Hematopoietic multipotent progenitor cell treated with erythropoietin and hydrocortisone succinate and interleukin-3 and kit ligand, for 4 days (in vitro differentiated cells): ENCODE measurements around the gene TMEM132C.

ENCODE experiments used
- DNase-seq: peaks from one replicate; pipeline ENCODE4 v3.0.0-alpha.2; 2015

TMEM132C gene

GRCh38 chr12:128507470-128507869, 240.5 kb downstream of the TMEM132C start:
- no peak for DNase-seq

DNA sequence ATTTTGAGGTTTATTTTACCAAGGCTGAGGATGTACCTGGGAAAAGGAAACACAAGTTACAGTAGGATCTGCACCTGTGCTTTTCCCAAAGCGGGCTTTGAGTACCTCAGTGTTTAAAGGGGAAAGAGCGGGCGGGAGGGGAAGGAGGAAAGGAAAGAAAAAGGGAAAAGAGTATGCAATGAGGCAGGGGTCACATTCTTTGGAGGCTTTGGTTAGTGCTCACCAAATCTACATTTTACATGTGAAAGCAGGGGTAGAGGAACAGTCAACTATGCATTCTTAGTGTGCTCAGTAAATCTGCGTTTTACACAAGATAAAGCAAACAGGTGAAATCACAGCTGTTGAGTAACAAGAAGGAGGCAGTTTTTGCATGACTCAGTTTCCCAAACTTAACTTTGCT, 242.2 kb downstream of the TMEM132C start:
- DNase-seq, result no peak

DNA sequence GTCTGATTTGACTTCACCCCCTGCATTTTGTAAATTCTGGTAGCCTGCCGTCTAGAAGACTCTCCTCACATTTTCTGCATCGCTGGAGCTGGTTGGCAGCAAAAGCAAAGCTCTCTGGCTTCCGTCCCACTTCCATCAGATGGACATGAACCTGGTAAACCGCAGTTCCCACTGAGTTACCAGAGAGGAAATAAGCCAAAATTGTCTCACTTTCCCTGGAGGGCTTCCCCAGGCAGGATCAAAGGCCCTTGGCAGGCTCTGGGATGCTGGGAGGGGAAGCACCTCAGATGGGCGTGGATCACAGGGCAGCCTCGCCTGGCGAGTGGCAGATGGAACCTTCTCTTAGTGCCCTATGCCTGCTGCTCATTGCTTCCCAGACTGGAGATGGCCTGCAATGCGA, 243.5 kb downstream of the TMEM132C start:
- no peak for DNase-seq

DNA sequence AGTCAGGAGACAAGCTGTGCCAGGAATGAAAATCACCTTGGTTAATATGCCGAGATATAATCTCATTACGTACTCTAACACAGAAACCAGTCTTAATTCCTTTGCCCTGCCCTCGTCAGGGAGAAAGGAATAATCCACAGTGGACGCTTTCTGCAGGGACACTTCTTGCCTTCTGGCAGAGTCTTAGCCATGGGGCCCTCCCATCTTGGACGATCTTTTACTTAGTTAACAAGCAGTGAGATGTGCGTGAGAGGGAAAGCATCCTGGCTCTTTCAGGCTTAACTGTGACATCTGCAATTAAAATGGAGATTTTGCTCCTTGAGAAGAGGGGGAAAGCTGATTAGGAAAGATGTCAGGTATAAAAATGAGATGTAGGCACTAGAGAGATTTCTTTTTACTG, 246.4 kb downstream of the TMEM132C start:
- no peak for DNase-seq

GRCh38 chr12:128513831-128514230, 246.9 kb downstream of the TMEM132C start:
- no peak for DNase-seq

DNA sequence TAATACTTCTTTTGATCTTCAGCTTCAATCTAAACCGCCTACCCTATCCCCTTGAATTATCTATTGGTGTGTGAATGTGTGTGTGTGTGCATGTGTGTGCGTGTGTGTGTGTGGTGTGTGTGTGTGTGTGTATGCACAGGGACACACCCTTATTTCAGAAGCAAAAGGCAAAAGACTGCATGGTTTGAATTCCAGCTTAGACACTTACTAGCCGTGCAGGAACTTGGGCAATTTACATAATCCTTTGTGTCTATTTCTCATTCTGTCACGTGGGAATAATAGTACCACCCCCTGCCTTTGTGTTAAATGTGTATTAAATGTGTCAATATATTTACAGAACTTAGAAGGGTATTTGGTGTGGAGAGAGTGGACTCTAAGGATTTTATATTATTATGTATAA, 251.7 kb downstream of the TMEM132C start:
- DNase-seq, result no peak

GRCh38 chr12:128519426-128519825, 252.5 kb downstream of the TMEM132C start:
- DNase-seq, result no peak

GRCh38 chr12:128521981-128522380, 255.0 kb downstream of the TMEM132C start:
- no peak for DNase-seq

GRCh38 chr12:128524439-128524838, 257.5 kb downstream of the TMEM132C start:
- DNase-seq, result no peak

GRCh38 chr12:128531170-128531569, 264.2 kb downstream of the TMEM132C start:
- DNase-seq, result peak; percentile 3

DNA sequence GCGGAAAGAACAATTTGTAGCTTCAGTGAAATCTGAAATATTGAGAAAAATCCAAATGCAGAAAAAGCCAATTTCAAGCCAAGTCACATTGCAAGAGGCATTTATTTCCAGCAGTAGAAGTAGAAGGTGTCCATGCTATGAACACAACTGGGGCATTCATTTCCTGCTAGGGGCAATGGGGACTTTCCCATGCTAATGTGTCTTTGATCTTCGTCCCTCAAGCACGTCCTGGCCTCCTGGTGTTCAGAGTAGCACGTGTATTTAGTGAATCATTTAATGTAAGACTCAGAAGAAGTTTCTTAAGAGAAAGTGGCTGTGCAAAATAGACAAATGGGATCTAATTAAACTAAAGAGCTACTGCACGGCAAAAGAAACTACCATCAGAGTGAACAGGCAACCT, 267.9 kb downstream of the TMEM132C start:
- DNase-seq, result no peak

GRCh38 chr12:128536810-128537209, 269.8 kb downstream of the TMEM132C start:
- no peak for DNase-seq

DNA sequence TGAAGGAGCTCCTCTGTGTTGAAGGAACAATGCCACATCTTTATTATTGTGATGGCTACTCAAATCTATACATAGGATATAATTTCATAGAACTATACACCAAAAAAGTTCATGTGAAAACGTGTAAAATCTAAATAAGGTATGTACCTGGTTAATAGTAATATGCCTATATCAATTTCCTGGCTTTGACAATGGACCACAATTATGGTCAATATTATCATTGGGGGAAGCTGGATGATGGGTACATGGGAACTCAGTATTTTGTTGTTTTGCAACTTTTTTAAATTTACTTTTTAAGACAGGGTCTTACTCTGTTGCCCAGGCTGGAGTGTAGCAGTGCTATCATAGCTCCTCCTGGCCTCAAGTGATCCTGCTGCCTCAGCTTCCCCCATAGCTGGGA, 270.7 kb downstream of the TMEM132C start:
- DNase-seq, result no peak

- no peak for DNase-seq
Measured at GRCh38 chr12:128542844-128543243, 275.9 kb downstream of the TMEM132C start.

- no peak for DNase-seq
Measured at GRCh38 chr12:128543460-128543859, 276.5 kb downstream of the TMEM132C start.

GRCh38 chr12:128543971-128544370, 277.0 kb downstream of the TMEM132C start:
- no peak for DNase-seq

DNA sequence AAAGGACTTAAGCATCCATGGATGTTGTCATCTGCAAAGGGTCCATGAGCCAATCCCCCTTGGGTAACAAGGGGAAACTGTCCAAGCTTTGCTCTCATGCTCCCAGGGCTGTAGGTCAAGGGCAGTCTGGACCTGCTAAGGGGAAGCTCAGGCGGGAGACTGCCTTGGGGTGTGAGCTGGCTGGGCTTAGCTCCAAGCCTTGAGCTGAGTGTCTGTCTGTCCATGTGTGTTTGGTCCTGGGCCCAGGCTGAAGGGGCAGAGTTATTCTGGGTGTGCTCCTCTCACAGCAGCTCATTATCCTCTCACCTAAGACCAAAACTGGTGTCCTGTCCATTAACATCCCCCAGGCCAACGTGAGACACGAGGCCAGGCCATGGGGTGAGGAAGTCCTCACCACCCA, 282.0 kb downstream of the TMEM132C start:
- DNase-seq, result no peak

DNA sequence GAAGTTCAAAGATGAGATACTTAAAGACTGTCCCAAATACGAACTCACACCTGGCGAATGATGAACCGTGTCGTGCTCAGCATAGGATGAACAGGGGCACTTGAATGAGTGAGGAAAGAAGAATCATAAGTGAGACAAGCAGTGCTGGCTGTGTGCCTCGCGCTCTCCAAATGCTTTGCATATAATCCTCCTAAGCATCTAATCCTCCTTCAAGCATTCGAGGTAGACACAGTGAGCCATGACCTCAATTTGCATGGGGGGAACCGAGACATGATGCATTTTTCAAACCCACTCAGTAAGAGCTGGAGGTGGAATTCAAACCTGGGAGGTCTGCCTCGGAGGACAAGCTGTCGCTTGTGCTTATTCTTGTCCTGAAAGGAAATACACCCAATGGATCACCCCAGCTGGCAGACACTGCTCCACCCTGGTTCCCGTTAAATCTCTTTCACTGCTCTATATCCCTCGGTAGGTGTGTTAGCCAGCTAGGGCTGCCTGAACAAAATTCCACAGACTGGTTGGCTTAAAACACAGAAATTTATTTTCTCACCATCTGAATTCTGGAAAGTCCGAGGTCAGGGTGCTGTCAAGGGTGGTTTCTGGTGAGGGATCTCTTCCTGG, 282.7 kb downstream of the TMEM132C start:
- no peak for DNase-seq

- DNase-seq, result no peak
Measured at GRCh38 chr12:128551266-128551665, 284.3 kb downstream of the TMEM132C start.

- DNase-seq, result no peak
Measured at GRCh38 chr12:128554546-128555304, 287.8 kb downstream of the TMEM132C start.

DNA sequence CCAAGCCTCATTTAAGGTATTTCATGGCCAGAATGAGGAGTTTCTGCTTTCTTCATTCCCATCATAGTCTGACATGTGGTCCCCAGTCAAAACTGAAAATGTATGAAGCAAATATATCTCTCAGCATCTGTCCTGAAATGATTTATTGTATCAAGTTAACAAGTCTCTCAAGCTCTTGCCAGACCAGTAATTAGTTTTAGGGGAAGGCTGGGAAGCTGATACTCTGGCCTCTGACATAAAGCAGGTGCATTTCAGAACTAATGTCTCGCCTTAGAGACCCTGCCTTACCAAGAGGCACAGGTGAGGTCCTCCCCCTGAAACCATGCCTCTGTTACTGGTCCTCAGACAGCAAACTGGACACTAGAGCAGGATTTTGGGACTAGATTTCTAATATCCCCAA, 290.3 kb downstream of the TMEM132C start:
- DNase-seq, result no peak

GRCh38 chr12:128564956-128565355, 298.0 kb downstream of the TMEM132C start:
- DNase-seq, result no peak

GRCh38 chr12:128567730-128568129, 300.8 kb downstream of the TMEM132C start:
- DNase-seq, result no peak

DNA sequence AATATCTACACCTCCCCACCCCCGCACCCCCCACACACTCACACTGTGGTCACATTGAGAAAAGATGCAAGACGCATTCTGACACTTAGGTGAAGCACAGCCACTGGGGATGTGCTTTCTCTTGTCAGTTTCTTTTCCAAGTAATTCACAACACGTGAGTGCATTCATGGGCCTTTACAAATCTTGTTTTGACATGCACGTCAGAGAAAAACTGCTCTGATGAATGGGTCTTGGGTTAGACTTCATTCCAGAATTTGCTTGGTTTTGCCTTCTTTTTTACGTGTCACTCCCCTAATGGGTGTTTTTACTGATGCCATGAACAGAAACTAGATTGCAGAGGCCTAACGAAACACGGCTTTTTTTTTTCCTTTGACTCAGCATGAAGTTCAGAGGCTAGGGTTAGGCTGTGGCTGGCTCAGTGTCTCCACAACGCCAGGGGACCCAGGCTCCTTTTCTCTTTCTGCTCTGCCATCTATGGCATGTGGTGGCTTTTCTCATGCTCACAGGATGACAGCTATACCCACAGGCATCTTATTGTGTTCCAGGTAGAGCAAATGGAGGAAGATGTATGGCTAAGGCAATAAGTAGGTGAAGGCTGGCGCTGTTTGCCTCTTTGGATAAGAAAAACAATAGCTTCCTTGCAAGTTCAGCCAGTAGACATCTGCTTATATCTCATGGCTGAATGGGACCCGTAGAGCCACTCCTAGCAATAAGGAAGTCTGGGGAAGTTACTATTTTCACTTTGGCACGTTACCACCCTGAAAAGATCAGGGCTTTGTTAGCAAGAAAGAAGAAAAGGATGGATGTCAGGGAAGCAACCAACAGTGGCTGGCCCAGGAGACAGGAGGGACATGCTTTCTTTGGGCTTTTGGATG, 303.5 kb downstream of the TMEM132C start:
- no peak for DNase-seq
